Measurements from ENCODE around the gene ASPG. TPM values are rescaled to one million over a fixed set of nuclear protein-coding genes. Genes with fewer than 3 reads are reported as not detected.

Gene ASPG
- total RNA-seq, 4 donors from 2014 or later = 12.2 to 78.2 (median 40.8) TPM

DNA sequence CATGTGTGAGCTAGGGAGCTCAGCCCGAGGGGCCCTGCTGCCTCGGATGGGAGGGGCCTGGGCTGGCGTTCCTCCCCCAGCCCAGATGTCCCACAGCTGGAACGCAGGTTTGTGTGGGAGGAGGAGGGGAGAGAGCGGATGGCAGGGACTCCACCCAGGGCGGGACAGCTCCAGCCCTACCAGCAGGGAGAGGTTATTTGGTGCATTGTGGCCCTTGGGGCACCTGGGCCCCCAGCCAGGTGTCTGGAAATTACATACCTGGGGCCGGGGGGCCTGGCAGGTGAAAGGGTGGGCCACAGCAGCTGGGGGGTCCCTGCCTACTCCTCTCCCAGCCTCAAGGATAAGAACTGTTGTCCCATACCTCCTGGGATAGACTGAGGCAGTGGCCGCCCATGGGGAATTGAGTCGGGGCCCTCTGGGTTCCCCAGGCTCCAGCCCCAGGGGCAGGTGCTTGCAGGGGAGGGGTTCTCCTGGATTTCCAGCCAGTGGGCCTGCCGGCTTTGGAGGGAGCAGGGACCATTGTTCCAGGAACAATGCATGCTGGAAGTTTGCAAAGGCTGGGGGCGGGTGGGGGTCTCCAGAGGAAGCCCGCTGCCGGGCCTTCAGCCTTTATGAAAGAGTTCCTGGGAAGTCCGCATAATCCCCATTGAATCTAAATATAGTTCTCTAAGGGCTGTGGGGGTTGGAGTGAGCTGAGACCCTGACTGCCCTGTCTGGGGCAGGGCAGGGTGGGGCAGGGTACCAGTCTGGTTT, 54.1 kb downstream of the ASPG start:
- Histone ChIP-seq H3K27me3 (peaks cover 13 to 73% (median 22%) of the 10 kb centered on the region in 4 donors), H3K36me3 (no peaks in the 10 kb centered on the region), H3K27ac (peak overlapping the region in 1 of 4 donors; percentile 64), H3K4me1 (peaks cover 18 to 56% (median 31%) of the 10 kb centered on the region in 3 donors), H3K4me3 (peak overlapping the region; percentile 21 to 67 (median 45)), H3K9me3 (no peaks in the 10 kb centered on the region)
- no peak for DNase-seq
- TF ChIP-seq POLR2A (IDR thresholded peaks at IDR 0.05) = no peak
- TF ChIP-seq, protein P1, sequence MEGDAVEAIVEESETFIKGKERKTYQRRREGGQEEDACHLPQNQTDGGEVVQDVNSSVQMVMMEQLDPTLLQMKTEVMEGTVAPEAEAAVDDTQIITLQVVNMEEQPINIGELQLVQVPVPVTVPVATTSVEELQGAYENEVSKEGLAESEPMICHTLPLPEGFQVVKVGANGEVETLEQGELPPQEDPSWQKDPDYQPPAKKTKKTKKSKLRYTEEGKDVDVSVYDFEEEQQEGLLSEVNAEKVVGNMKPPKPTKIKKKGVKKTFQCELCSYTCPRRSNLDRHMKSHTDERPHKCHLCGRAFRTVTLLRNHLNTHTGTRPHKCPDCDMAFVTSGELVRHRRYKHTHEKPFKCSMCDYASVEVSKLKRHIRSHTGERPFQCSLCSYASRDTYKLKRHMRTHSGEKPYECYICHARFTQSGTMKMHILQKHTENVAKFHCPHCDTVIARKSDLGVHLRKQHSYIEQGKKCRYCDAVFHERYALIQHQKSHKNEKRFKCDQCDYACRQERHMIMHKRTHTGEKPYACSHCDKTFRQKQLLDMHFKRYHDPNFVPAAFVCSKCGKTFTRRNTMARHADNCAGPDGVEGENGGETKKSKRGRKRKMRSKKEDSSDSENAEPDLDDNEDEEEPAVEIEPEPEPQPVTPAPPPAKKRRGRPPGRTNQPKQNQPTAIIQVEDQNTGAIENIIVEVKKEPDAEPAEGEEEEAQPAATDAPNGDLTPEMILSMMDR (IDR thresholded peaks at IDR 0.05) = no peak
- intact Hi-C loops (cut with DNase I) = loop anchor here (5.0 to 10.0 kb wide), 2 partner anchors 423 to 495 kb away; no protein-coding TSS in a partner anchor
- 0 to 36% methylated on average over 2 to 6 of the region's 14 CpGs for WGBS, 2 donors

DNA sequence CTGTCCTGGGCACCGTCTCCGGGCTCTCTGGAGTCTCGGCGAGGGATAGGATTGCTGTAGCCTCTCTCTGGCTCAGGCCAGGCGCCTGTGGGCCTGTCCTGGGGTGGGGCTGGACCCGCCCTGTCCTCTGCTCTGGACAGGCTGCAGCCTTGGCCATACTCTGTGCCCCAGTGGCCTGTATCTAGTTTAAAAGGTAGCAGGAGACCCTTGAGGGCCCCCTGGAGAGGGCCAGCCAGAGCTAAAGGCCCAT, 54.6 kb downstream of the ASPG start:
- Histone ChIP-seq H3K4me1 (peaks cover 18 to 51% (median 31%) of the 10 kb centered on the region in 3 donors), H3K9me3 (no peaks in the 10 kb centered on the region), H3K4me3 (peak overlapping the region in 3 of 4 donors; percentile 34 to 67 (median 56)), H3K27me3 (peaks cover 13 to 71% (median 18%) of the 10 kb centered on the region in 4 donors), H3K27ac (no peak overlapping the region), H3K36me3 (no peaks in the 10 kb centered on the region)
- no peak for DNase-seq
- 68% methylated on average over 4 of the region's 6 CpGs; no CpG with 5 or more reads in 1 of the 2 donors for WGBS, 2 donors
- TF ChIP-seq, protein P1 (IDR thresholded peaks at IDR 0.05) = no peak
- no peak for TF ChIP-seq POLR2A (IDR thresholded peaks at IDR 0.05)
- intact Hi-C loops (cut with DNase I) = loop anchor here (10.0 kb wide), 1 partner anchor 495 kb away; no protein-coding TSS in a partner anchor

DNA sequence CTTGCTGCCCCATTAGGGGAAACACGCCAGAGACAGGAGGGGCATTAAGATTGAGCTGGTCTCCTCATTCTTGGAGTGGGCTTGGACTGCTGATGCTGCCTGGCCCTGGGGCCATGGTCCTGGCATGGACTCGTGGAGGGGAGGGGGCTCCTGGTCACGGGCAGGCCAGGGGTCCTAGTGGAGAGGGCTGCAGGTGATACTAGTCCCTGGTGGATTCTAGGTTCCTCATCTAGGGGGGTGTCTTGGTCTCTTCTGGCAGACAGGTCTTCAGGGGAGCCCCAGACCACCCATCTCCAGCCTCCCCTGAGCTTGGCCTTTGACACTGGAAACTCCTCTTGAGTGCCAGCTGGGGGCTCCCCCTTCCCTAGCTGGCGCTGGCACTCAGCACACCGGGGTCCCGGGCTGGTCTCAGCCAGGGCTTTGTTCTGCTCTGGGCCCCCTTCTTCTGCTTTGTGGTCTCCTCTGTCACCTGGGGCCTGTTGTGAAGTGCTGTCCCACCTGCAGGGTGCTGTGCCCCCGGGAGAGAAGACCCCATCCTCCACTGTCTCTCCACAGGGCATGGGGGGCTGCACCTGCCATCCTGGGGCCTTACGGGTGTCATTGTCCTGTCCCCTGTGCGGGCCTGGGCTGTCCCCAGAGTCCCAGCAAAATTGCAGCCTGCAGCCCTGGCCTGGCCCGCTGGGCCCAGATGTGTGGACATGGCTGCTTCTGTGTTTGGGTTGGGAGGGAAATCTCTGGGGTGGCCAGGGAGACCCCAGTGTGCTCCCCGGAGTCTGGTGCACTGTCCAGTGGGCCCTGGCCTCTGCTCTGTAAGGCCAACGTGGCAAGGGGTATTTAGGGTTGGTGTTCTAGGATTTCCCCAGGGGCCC, 55.2 kb downstream of the ASPG start:
- no peak for DNase-seq
- 67 to 71% methylated on average over 1 to 3 of the region's 12 CpGs for WGBS, 2 donors
- Histone ChIP-seq H3K27ac (no peak overlapping the region), H3K4me1 (peaks cover 18 to 46% (median 31%) of the 10 kb centered on the region in 3 donors), H3K27me3 (peaks cover 9 to 65% (median 15%) of the 10 kb centered on the region in 4 donors), H3K4me3 (peak overlapping the region in 1 of 4 donors; percentile 67), H3K36me3 (no peaks in the 10 kb centered on the region), H3K9me3 (no peaks in the 10 kb centered on the region)
- intact Hi-C loops (cut with DNase I) = loop anchor here (10.0 kb wide), 1 partner anchor 494 kb away; no protein-coding TSS in a partner anchor
- TF ChIP-seq, protein P1 (IDR thresholded peaks at IDR 0.05) = no peak
- no peak for TF ChIP-seq POLR2A (IDR thresholded peaks at IDR 0.05)

DNA sequence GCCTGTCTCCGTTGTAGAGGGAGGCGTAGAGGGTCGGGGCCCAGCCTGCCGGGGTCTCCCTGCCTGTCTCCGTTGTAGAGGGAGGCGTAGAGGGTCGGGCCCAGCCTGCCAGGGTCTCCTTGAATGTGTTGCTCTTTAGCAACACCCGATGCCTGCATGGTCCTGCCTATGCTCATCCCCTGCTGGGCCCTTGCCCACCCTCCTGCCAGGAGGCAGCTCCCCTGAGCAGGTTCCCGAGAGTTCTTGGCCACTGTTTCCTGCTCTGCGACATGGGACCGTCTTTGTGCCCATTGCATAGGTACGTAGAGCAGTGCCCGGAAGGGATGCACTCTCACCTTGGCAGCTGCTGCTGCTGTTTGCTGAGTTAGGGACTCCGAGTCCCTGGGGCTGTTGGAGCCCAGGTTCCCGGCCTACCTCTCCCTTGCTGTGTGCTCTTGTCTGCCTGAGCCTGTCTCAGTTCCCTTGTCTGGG, 56.2 kb downstream of the ASPG start:
- WGBS, 2 donors = 68 to 88% methylated on average over 3 to 8 of the region's 15 CpGs
- no peak overlapping the region for H3K27ac ChIP-seq
- peaks cover 15 to 44% (median 24%) of the 10 kb centered on the region in 3 donors for H3K4me1 ChIP-seq
- TF ChIP-seq, protein P1 (IDR thresholded peaks at IDR 0.05) = no peak
- no peak for TF ChIP-seq POLR2A (IDR thresholded peaks at IDR 0.05)
- H3K36me3 ChIP-seq = no peaks in the 10 kb centered on the region
- no peaks in the 10 kb centered on the region for H3K9me3 ChIP-seq
- peaks cover 6 to 56% (median 11%) of the 10 kb centered on the region in 4 donors for H3K27me3 ChIP-seq
- no peak overlapping the region for H3K4me3 ChIP-seq
- intact Hi-C loops (cut with DNase I) = loop anchor here (10.0 kb wide), 1 partner anchor 493 kb away; no protein-coding TSS in a partner anchor
- DNase-seq = no peak

Data from esophagus squamous epithelium (tissue), 5 donors.